ENCODE measurements around the gene ATXN8OS.
"Not testable (repeated sequence)": the region's sequence is repeated elsewhere in the genome, so short reads cannot be mapped to it uniquely, and the experiment has no call there.

ATXN8OS gene

DNA sequence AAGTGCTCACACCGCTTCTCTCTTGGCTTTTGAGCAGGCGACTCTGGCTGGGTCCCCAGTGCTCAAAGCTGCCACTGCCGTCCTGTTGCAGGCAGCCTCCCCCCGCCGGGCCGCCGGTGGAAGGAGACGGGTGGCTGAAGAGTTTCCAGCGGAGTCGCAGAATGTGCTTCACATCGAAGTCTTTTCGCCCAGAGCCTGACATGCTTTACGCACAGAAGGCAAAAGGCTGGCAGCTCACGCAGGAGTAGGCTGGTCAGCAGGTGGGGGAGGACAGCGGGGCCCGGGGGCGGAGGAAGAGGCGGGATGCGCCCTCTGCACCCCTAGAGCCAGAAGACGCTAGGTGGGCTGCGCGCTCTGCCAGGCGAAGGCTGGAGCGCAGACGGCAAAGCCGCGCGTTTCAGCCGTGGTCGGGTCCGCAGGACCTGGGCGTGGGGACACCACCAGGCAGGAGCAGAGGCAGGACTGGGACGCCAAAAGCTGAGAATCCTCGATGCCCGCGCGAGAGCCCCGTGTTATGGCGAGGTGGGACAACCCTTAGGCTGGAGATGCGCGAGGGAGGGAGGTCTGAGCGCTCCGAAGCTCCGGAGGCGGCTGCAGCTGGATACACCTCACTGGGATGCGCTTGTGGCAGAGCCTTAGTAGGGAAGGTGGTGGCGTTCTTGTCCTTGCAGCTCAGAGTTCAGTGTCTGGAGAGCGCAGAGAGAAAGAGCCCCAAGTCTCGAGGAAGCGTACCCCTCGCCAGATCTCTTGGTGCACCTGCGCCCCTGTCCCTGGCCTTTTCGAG lies at the start of gene ATXN8OS:
TSS of gene ATXN8OS (plus strand) at position 329 of the 784 bp plus-strand sequence.
- no peak for DNase-seq (ENCODE audit: low spot score)

DNA sequence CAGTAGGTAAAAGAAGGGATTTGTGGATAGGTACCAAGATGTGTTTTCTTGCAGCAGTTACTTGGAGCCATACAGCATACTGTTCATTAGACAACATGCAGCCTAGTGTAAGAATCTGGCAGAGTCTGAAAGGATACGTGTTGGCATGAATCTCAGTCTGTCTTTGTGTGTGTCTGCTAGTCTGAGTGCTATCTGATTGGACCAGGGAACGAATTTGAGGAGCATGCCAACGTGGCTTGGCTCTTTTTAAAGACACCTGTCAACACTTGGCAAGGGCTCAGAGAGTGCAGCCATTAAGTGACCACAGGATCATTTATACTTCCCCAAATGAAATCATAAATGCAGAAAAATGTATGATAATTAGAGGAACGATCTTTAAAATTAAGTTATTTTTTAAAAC lies 27.6 kb upstream of the ATXN8OS start:
- no peak for DNase-seq (ENCODE audit: low spot score)

DNA sequence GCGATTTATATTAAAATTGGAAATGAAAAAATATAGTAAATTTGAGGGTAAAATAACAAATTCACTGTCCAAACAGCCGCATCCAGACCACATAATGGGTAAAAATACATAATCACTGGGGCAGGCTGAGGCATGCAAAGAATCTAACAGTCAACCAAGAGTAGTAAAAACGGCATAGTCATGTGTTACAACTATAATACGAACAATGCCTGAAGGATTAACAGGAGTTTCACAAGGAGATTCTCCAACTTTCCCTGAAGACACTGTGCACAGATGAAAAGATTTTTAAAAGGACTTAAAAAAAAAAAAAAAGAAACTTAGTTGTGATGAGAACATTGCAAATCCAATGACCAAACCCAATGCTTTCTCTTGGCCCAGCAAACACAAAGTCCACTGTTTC lies 20.4 kb upstream of the ATXN8OS start:
- no peak for DNase-seq (ENCODE audit: low spot score)

DNA sequence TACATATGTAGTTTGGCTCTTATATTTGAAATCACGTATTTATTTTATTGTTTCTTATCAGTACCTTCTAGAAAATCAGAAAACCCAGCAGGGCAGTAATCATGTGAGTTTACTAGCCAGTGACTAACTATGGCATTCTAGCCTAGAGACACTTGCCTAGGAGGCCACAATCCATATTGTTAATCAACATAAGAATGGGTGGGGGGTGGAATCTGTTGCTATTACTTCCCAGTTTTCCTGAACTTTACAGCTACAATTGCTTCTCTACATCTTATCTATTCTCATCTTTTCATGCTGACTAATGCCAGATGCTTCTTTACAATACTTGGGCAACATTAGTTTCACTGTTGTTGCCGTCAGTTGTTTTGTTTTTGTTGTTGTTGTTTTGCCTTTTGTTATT lies 18.7 kb upstream of the ATXN8OS start:
- DNase-seq (ENCODE audit: low spot score): no peak

DNA sequence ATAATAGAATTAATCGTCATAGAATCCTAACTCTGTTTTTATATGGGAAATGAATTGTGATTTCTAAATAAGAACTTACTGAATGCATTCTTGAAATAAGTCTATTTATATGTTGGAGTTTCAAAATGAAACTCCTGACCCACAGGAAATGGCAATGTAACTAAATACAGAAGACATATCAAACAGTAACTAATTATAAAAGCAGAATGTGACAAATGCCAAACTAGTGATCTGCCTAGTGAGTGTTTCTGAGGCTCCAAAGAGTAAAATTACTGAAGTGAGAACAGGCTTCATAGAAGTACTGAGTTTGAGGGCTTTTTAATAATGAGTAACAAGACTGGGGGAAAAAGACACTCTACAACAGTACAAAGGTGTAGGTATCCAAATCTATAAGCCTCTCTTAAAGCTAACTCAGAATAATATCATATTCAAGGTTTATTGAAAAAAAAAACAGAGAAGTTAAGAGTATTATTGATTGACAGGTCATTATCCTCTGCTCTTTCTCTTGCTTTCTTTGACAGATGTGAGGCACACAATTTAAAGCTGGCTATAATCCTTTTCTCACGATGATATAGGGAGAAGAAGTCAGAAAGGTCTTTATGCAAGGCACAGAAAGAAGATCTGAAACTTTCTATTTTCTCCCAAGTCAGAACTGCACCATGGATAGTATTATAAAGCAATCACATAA lies 17.4 kb upstream of the ATXN8OS start:
- DNase-seq (ENCODE audit: low spot score): no peak

DNA sequence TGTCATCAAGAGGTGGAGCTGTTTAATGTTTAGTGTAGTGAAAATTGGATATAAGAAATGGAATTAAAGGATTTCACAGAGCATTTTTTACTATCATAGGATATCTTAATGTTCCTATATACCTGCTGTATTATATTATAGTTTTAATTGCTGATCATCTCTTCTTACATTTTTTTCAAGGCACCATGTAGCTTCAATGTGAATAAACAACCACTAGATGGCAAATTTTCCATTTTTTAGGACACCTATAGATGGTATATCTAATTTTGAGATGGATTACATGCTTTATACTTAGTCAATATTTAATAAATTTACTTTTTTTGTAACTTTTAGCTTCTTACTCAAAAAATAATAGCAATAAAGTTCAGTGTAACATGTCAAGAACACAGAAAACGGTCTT lies 9.0 kb upstream of the ATXN8OS start:
- DNase-seq (ENCODE audit: low spot score): no peak

DNA sequence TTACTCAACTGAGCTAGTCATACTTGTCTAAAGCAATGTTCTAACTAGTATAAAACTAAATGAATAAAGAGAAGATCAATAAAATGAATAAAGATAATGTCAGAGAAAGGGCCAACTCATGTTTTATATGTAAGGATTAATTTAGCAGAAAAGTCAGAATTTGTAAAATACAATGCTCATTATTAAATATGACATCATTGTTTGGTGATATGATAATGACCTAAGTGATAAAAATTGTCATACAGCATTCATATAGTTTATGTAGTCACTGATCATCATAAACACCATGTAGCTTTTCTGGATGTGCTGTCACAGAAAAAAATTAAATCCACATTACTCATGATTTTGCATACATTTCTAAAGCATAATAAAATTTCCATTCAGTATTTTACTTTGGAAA lies 3.1 kb upstream of the ATXN8OS start:
- DNase-seq (ENCODE audit: low spot score): no peak

DNA sequence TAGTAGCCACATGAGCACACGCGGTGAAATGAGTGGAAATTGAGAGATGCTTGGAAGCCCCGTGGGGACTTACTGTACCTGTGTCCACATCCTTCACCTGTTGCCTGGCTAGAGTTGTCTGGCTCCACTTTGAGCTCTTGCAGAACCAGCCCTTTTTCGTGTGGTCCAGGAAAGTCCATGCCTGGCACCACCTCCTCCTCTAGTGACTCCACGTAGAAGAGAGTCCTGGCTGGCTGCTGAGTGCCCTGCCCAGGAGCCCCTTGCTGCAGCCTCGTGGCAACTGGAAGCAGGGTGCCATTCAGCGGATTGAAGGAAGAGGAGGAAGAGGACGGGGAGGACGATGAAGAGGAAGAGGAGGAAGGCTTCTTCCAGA lies 515 bp upstream of the ATXN8OS start:
- DNase-seq (ENCODE audit: low spot score): no peak

DNA sequence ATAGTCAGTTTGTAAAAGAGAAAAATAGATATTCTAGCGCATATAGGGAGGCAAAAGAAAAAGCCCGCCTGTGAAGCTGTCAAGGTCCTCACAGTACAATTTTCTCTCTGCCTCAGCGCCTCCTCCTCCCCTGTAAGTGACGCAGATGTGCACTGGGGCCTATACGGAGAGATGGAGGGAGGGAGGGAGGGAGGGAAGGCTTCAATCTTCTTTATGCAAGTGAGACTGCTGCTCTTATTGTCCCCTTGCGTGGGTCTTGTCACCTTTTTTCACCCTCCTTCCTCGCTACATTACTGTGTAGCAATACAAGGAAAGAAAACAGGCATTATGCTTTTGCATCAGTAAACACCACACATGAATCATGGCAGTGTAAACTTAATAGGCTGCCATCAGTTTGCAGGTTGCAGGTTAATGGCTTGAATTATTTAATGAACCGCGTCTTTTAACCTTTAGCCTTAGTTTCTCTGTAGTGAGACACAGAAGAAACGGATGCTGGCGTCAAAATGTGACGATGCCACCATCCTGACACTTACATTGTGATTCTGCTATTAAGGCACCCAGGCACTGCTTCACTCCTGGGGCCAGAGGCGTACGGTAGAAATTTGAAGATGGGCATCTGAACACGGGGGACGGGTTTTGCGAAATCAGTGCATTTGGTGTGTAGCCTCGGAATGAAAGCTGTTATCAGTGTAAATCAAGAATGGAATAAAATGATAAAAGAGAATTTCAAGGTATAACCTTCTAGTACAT lies 905 bp downstream of the ATXN8OS start, which contains the start of gene KLHL1:
TSS of gene KLHL1 (minus strand) at position 97 of the 750 bp plus-strand sequence. CDS start 753 bp downstream, outside the sequence.
- DNase-seq (ENCODE audit: low spot score): no peak

DNA sequence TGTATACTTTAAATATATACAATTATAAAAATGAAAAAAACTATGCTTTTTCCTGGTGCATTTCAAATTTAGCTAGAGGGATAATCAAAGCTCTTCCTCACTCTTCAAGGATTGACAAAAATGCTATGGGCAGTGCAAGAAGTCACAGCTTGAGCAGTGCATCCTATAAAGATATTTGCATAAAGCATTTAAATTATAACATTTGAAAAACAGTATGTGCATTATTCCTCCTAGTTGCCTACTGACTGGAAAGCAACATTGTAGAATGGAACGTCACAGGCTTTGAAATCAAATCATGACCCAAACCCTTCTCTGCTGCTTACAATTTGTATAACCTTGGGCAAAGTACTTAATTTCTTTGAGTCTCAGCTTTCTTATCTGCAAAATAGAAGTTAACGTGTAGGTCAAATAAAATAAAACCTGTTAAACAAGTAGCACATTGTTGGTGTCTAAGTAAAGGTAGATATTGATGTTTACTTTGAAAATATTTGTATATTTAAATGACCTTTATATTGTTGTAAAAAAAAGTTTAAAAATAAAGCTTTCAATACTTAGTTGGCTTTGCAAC lies 9.8 kb downstream of the ATXN8OS start:
- no peak for DNase-seq (ENCODE audit: low spot score)

DNA sequence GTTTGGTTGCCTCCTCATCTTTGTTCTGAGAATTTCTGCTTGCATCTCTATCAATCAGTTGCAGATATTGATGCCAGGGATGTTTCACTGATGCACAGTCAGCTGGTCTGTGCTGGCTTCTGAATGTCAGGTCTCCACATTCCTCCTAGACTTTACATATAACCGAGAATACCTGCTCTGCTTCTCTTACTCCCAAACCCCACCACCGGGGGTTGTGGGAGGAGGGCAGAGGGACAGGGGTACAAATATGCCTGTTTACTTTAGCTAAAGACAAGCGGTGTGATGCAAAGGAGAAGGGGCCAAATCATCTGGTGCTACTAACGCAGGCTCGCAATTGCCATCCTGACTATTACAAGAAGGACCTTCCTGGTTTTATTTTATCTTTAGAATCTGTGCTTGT lies 18.1 kb downstream of the ATXN8OS start:
- DNase-seq (ENCODE audit: low spot score): no peak

DNA sequence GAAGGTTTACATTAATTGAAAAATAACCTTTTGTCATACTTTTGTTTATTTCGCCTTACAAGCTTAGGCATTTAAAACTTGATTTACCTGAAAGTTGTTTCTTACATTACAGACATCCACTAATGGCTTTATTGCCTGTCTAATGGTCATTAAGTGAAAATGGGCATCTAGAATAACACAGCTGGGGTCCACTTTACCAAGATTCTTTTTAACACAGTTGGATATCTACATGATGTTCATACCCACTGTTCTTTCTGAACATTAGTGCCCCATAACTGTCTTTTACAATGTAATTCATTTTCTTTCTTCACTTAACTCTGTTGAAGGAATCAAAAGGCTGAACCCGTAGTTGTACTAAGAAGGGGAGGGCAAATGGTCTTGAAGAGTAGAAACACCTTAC lies 20.5 kb downstream of the ATXN8OS start:
- no peak for DNase-seq (ENCODE audit: low spot score)

DNA sequence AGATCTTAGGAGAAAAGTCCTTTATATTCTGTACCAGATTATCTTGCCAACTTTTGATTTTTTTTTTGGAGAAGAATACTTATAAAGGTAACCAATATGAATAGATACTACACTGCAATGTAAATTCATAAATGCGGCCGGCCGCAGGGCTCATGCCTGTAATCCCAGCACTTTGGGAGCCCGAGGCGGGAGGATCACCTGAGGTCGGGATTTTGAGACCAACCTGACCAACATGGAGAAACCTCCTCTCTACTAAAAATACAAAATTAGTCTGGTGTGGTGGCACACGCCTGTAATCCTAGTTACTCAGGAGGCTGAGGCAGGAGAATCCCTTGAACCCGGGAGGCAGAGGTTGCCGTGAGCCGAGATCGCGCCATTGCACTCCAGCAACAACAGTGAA lies 35.0 kb downstream of the ATXN8OS start:
- not testable (repeated sequence) for DNase-seq (ENCODE audit: low spot score)

DNA sequence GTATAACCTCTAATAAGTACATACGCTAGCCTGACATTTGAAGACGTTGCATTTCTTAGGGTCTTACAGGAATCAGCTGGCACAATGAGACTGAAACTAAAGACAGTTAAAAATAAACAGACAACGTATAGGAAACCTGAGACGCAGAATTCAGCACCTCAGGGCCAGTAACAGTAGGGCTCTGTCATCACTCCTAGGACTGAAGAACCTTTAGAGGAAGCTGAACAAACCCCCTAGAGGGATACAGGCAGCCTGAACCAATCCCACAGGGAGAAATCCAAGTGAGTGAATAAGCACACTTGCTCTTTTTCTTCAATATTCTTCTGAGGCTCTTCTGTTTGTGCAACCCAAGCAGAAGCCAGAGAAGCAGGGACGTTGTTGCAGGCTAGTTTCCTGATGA lies 54.5 kb downstream of the ATXN8OS start:
- no peak for DNase-seq (ENCODE audit: low spot score)

DNA sequence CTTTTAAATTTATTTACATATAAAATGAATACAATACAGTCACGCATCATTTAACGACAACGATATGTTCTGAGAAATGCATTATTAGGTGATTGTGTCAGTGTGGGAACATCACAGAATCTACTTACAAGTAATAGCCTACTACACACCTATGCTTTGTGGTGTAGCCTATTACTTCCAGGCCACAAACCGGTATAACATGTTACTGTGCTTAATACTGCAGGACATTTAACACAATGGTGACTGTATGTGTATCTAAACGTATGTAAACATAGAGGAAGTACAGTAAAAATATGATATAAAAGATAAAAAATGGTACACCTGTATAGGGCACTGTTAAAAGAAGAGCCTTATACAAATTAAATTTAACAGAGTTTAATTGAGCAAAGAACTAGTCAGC lies 63.1 kb downstream of the ATXN8OS start:
- no peak for DNase-seq (ENCODE audit: low spot score)

DNA sequence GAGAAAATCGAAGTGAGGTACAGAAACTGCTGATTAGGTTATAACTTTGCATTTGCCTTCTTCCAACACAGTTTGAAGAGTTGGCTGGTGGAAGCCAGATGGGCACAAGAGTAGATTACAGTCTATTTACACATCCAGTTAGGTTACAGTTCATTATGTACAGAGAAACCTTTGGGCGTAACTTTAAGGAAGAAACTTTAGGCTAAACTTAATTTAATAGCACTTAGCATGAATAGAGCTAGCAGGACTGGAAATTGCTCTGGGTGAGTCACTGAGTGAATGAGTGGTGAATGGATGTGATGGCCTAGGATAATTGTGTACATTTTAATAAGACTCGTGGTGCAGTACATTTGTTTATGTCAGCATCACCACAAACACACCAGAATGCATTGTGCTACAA lies 63.5 kb downstream of the ATXN8OS start:
- DNase-seq (ENCODE audit: low spot score): no peak

DNA sequence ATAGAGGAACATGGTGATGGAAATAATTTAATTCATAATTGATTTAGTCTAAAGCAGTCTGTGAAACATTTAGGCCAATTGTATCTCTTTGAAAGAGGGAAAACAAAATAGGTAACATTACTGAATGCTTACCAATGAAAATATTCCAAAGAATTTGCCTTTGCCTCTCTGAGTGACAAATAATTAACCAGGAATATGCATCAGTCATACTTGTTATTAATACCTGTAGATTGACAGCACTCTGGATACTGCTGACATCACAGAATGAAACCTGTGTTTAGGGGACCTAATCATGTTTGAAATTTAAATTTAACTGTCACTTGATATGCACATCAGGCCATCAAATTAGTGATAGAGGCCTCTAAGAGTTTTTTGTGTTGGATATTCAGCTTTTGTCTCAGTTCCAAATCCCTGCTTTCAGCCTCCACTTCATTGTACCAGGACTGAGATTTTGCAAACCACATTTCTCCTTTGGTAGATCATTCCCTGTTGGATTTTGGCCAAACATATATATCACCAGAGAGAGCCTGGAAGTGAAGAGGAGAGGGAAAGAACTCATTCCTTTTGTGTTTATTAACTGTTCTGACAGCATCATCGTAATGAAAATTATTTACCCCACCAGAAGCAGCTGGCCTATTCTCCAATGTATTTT lies 65.4 kb downstream of the ATXN8OS start:
- DNase-seq (ENCODE audit: low spot score): no peak

DNA sequence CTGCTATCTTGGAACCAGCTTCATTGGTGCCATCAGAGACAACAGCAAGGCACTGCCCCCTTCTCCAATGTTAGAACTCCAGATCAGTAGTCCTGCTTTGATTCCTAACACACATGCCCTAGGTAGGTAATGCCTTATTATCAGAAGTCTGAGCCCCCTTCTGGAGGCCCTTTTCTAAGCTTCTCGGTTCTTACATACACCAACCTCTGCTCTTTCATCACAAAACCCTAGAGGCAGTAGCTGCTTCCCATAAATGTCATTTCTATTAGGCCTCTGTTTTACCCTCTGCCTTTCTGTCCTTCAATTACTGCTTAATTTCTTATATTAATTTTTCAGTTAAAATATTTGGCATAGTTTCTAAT lies 66.0 kb downstream of the ATXN8OS start:
- DNase-seq (ENCODE audit: low spot score): no peak

DNA sequence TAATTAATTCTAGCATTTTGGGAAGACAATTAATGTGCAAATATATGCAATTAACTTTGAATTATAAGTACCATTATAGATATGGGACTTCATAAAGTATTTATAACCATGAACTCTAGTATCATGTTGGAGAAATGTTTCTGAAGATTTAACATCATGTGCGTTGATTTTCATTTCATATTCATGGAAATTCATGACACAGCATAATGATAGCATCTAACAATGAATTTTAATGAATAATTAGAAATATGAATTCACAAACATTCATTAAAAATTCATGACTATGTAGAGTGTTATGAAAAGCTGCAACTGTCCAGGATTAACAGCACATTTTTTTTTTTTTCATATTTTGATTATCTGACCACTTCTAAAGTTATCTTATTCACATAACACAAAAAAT lies 70.7 kb downstream of the ATXN8OS start:
- DNase-seq (ENCODE audit: low spot score): no peak
